Mesenchymal stem cell (in vitro differentiated cells and primary cell): ENCODE results near the gene RIF1.

Experiments used
- DNase-seq: peaks from one replicate; pipeline ENCODE4 v3.0.0-alpha.2; 2013
- H2AFZ ChIP-seq: one replicate; pipeline ENCODE4 v1.6.1; 2013; ENCODE audit warnings: low read depth, mild to moderate bottlenecking, control low read depth, inconsistent platforms, low read length, moderate library complexity
- H2AK5ac ChIP-seq: 2 replicates; pipeline ENCODE4 v1.6.1; 2013; ENCODE audit warnings: low read length, moderate library complexity, mild to moderate bottlenecking, inconsistent platforms; ENCODE audit not compliant: severe bottlenecking
- H2BK120ac ChIP-seq: one replicate; pipeline ENCODE4 v1.6.1; 2013; ENCODE audit warnings: low read depth, mild to moderate bottlenecking, inconsistent platforms, low read length, moderate library complexity
- H2BK12ac ChIP-seq, 2 experiments: one replicate each; pipeline ENCODE4 v1.6.1; 2013; ENCODE audit warnings: inconsistent platforms in 2 of 2, low read length in 2 of 2, mild to moderate bottlenecking in 2 of 2, moderate library complexity in 2 of 2, control low read depth in 1 of 2
- H2BK15ac ChIP-seq: one replicate; pipeline ENCODE4 v1.6.1; 2013; ENCODE audit warnings: mild to moderate bottlenecking, low read depth, inconsistent platforms; ENCODE audit not compliant: poor library complexity, severe bottlenecking
- H2BK5ac ChIP-seq: 2 replicates; pipeline ENCODE4 v1.6.1; 2013; ENCODE audit warnings: low read depth, mild to moderate bottlenecking, low read length, control low read depth, inconsistent platforms; ENCODE audit not compliant: poor library complexity, severe bottlenecking
- H3K14ac ChIP-seq, 2 experiments: one replicate each; pipeline ENCODE4 v1.6.1; 2013; ENCODE audit warnings: inconsistent platforms in 2 of 2, low read length in 2 of 2, control low read depth in 1 of 2, mild to moderate bottlenecking in 1 of 2, moderate library complexity in 1 of 2
- H3K18ac ChIP-seq, 2 experiments: one replicate each; pipeline ENCODE4 v1.6.1; 2013; ENCODE audit warnings: inconsistent platforms in 2 of 2, low read length in 2 of 2, control low read depth in 1 of 2, low read depth in 1 of 2, mild to moderate bottlenecking in 1 of 2
- H3K23ac ChIP-seq, 2 experiments: one replicate each; pipeline ENCODE4 v1.6.1; 2013; ENCODE audit warnings: inconsistent platforms in 2 of 2, low read length in 2 of 2, mild to moderate bottlenecking in 2 of 2, moderate library complexity in 2 of 2, control low read depth in 1 of 2
- H3K27ac ChIP-seq: 2 replicates; pipeline ENCODE4 v1.5.1; 2013; ENCODE audit warnings: mild to moderate bottlenecking, moderate library complexity, low read length, control low read depth, inconsistent platforms; ENCODE audit not compliant: poor library complexity, severe bottlenecking
- H3K27me3 ChIP-seq, 2 experiments: 2 replicates each; pipeline versions ENCODE4 v1.6.1 to v1.7.0; 2013; ENCODE audit warnings: low read length in 2 of 2, mild to moderate bottlenecking in 2 of 2, moderate library complexity in 2 of 2, control low read depth in 1 of 2, inconsistent platforms in 1 of 2; ENCODE audit not compliant: control insufficient read depth in 1 of 2, insufficient read depth in 1 of 2
- H3K36me3 ChIP-seq, 2 experiments: 2 replicates each; pipeline versions ENCODE4 v1.6.1 to v1.7.0; 2013; ENCODE audit warnings: low read length in 2 of 2, control low read depth in 1 of 2, inconsistent platforms in 1 of 2, low read depth in 1 of 2, mild to moderate bottlenecking in 1 of 2; ENCODE audit not compliant: insufficient read depth in 2 of 2, control insufficient read depth in 1 of 2
- H3K4ac ChIP-seq, 2 experiments: one replicate each; pipeline ENCODE4 v1.6.1; 2013; ENCODE audit warnings: inconsistent platforms in 2 of 2, low read length in 2 of 2, mild to moderate bottlenecking in 2 of 2, moderate library complexity in 2 of 2, control low read depth in 1 of 2, low read depth in 1 of 2
- H3K4me1 ChIP-seq: 2 replicates; pipeline ENCODE4 v1.6.1; 2013; ENCODE audit warnings: low read depth, low read length, control low read depth; ENCODE audit not compliant: control insufficient read depth, insufficient read depth
- H3K4me2 ChIP-seq: 2 replicates; pipeline ENCODE4 v1.6.1; 2013; ENCODE audit warnings: low read length, mild to moderate bottlenecking, inconsistent platforms; ENCODE audit not compliant: poor library complexity, severe bottlenecking
- H3K4me3 ChIP-seq, 2 experiments: 2 replicates each; pipeline versions ENCODE4 v1.5.1 to v1.7.0; 2013; ENCODE audit warnings: low read length in 2 of 2, mild to moderate bottlenecking in 2 of 2, control low read depth in 1 of 2, low read depth in 1 of 2; ENCODE audit not compliant: insufficient read depth in 1 of 2
- H3K79me1 ChIP-seq: replicated peaks from 2 replicates; pipeline ENCODE4 v1.6.1; 2013; ENCODE audit warnings: mild to moderate bottlenecking, control low read depth, low read length, inconsistent platforms; ENCODE audit not compliant: poor library complexity, severe bottlenecking
- H3K9ac ChIP-seq: 2 replicates; pipeline ENCODE4 v1.7.0; 2013; ENCODE audit warnings: mild to moderate bottlenecking, low read length, moderate library complexity
- H3K9me3 ChIP-seq: 2 replicates; pipeline ENCODE4 v1.7.0; 2013; ENCODE audit warnings: mild to moderate bottlenecking, low read length; ENCODE audit not compliant: control insufficient read depth
- H4K8ac ChIP-seq: one replicate; pipeline ENCODE4 v1.6.1; 2013; ENCODE audit warnings: inconsistent platforms, mild to moderate bottlenecking, low read length, moderate library complexity
- H4K91ac ChIP-seq: one replicate; pipeline ENCODE4 v1.6.1; 2013; ENCODE audit warnings: mild to moderate bottlenecking, low read length, inconsistent platforms
- WGBS: methylation state at CpG from one replicate; pipeline ENCODE4 v1.1.7; 2013; ENCODE audit warnings: mixed read lengths; 5-methylcytosine and 5-hydroxymethylcytosine counted together

RIF1 gene

DNA sequence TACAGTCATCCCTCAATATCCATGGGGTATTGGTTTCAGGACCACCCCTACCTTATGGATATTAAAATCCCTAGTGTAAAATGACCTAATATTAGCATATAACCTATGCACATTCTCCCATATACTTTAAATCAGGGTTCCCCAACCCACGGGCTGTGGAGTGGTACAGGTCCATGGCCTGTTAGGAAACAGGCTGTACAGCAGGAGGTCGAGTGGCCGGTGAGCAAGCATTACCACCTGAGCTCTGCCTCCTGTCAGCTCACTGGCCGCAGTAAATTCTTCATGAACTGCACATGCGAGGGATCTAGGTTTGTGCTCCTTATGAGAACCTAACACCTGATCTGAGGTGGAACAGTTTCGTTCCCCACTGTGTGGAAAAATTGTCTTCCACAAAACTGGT is 73.8 kb downstream of the RIF1 start:
- DNase-seq = no peak
- H2AFZ ChIP-seq = no peak overlapping the region
- H3K4me3 ChIP-seq = no peak overlapping the region
- no peaks in the 10 kb centered on the region for H3K4me1 ChIP-seq
- no peak overlapping the region for H3K14ac ChIP-seq
- no peak overlapping the region for H2BK12ac ChIP-seq
- no peak overlapping the region for H4K8ac ChIP-seq
- no peak overlapping the region for H3K23ac ChIP-seq
- peaks cover 3 to 55% of the 10 kb centered on the region in 2 experiments for H3K36me3 ChIP-seq
- no peak overlapping the region for H4K91ac ChIP-seq
- over 99% methylated on average over 5 of the region's 6 CpGs for WGBS
- H2AK5ac ChIP-seq = no peak overlapping the region
- no peak overlapping the region for H2BK15ac ChIP-seq
- H3K27ac ChIP-seq = no peak overlapping the region
- no peak overlapping the region for H3K18ac ChIP-seq
- H3K4me2 ChIP-seq = no peak overlapping the region
- H2BK5ac ChIP-seq = no peak overlapping the region
- no peak overlapping the region for H2BK120ac ChIP-seq
- H3K9me3 ChIP-seq = no peaks in the 10 kb centered on the region
- no peaks in the 10 kb centered on the region for H3K27me3 ChIP-seq
- H3K4ac ChIP-seq = no peak overlapping the region
- peaks cover 12% of the 10 kb centered on the region for H3K79me1 ChIP-seq
- H3K9ac ChIP-seq = no peak overlapping the region

DNA sequence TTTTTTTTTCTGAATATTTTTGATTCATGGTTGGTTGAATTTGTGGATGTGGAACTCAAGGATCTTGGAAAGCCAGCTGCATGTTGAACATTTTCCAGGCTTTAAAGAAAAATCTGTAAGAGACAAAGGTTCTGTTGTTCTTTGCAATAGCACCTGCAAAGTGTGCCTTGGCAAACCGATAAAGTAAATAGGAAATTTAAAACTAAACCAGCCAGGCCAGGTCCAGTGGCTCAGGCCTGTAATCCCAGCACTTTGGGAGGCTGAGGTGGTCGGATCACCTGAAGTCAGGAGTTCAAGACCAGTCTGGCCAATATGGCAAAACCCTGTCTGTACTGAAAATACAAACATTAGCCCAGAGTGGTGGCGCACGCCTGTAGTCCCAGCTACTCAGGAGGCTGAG is 74.4 kb downstream of the RIF1 start:
- Histone ChIP-seq H4K8ac (no peak overlapping the region), H3K4me1 (no peaks in the 10 kb centered on the region), H3K14ac (no peak overlapping the region), H3K79me1 (peaks cover 8% of the 10 kb centered on the region), H2BK5ac (no peak overlapping the region), H2BK15ac (no peak overlapping the region), H3K4me2 (no peak overlapping the region), H2BK12ac (no peak overlapping the region), H3K36me3 (peaks cover 3 to 52% of the 10 kb centered on the region in 2 experiments), H2AFZ (no peak overlapping the region), H4K91ac (no peak overlapping the region), H3K27ac (no peak overlapping the region), H3K4ac (no peak overlapping the region), H3K27me3 (no peaks in the 10 kb centered on the region), H3K18ac (no peak overlapping the region), H2AK5ac (no peak overlapping the region), H2BK120ac (no peak overlapping the region), H3K9ac (no peak overlapping the region), H3K9me3 (no peaks in the 10 kb centered on the region), H3K4me3 (no peak overlapping the region), H3K23ac (no peak overlapping the region)
- no peak for DNase-seq
- WGBS = 100% methylated on average over 4 of the region's 4 CpGs

DNA sequence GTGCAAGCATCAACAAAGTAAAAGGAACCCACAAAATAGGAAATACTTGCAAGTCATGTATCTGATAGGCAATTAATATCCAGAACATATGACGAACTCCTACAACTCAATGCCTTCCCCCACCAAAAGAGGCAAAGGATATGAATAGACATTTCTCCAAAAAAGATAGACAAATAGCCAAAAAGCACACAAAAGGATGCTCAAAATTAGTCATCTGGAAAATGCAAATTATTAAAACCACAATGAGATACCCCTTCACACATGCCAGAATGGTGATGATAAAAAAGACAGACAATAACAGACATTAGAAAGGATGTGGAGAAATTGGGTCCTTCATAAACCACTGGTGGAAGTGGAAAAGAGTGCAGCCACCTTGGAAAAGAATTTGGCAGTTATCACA is 76.4 kb downstream of the RIF1 start:
- no peak overlapping the region for H3K18ac ChIP-seq
- no peak overlapping the region for H2AK5ac ChIP-seq
- H2BK5ac ChIP-seq = no peak overlapping the region
- peaks cover 6% of the 10 kb centered on the region for H3K79me1 ChIP-seq
- H3K27me3 ChIP-seq = no peaks in the 10 kb centered on the region
- H3K36me3 ChIP-seq = peaks cover 3 to 52% of the 10 kb centered on the region in 2 experiments
- DNase-seq = no peak
- no peaks in the 10 kb centered on the region for H3K9me3 ChIP-seq
- no peak overlapping the region for H3K27ac ChIP-seq
- H3K9ac ChIP-seq = no peak overlapping the region
- no peak overlapping the region for H3K14ac ChIP-seq
- H3K4me3 ChIP-seq = no peak overlapping the region
- no peak overlapping the region for H3K4ac ChIP-seq
- H2BK12ac ChIP-seq = no peak overlapping the region
- H2AFZ ChIP-seq = no peak overlapping the region
- no peak overlapping the region for H4K91ac ChIP-seq
- WGBS = 92% methylated on average over 1 of the region's 1 CpG
- H2BK15ac ChIP-seq = no peak overlapping the region
- H3K4me1 ChIP-seq = no peaks in the 10 kb centered on the region
- H3K23ac ChIP-seq = no peak overlapping the region
- no peak overlapping the region for H4K8ac ChIP-seq
- H2BK120ac ChIP-seq = no peak overlapping the region
- H3K4me2 ChIP-seq = no peak overlapping the region

DNA sequence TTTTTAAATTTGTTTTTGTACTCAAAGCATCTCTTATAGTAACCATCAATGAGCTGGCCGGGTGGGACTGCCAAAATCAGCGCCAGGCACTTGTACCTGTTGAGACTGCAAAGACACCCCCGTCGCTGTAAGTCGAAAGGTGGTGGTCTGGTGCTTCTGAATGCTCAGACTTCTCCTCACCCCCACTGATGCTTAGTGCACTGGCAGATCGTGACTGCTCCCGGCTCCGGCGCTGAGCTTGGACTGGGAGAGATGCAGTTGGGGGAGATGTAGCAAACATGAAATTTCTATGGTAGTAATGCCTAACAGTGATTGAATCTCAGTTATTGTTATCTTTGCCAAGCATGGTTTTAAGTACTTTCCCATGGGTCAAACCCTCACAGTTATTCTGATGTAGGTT is 80.6 kb downstream of the RIF1 start:
- Histone ChIP-seq H3K23ac (no peak overlapping the region), H4K91ac (peak overlapping the region; percentile 39), H3K4me3 (no peak overlapping the region), H3K4ac (no peak overlapping the region), H2BK120ac (no peak overlapping the region), H2BK5ac (no peak overlapping the region), H3K36me3 (peaks cover 0 to 25% of the 10 kb centered on the region in 2 experiments), H2AK5ac (no peak overlapping the region), H2BK12ac (no peak overlapping the region), H3K9me3 (no peaks in the 10 kb centered on the region), H2AFZ (no peak overlapping the region), H3K4me2 (no peak overlapping the region), H3K27me3 (no peaks in the 10 kb centered on the region), H3K18ac (no peak overlapping the region), H3K4me1 (no peaks in the 10 kb centered on the region), H3K79me1 (peaks cover 1% of the 10 kb centered on the region), H4K8ac (no peak overlapping the region), H3K9ac (no peak overlapping the region), H2BK15ac (no peak overlapping the region), H3K14ac (no peak overlapping the region), H3K27ac (no peak overlapping the region)
- no peak for DNase-seq
- over 99% methylated on average over 9 of the region's 9 CpGs for WGBS
